Suprapubic skin (tissue), 4 donors: Measurements from ENCODE around the gene RBM4B. TPM values are rescaled to one million over a fixed set of nuclear protein-coding genes. Genes with fewer than 3 reads are reported as not detected.

Experiments used
- DNase-seq, 2 donors: peaks; one replicate each; pipeline ENCODE4 v3.0.0-alpha.2; 2019; ENCODE audit warnings: low spot score in 2 of 2
- H3K27ac ChIP-seq: fragments of 200-600 bp; sonication (generic); one replicate; pipeline ENCODE4 v1.5.1; 2019
- H3K27me3 ChIP-seq: fragments of 200-600 bp; sonication (generic); one replicate; pipeline ENCODE4 v1.5.1; 2019
- H3K36me3 ChIP-seq: fragments of 200-600 bp; sonication (generic); one replicate; pipeline ENCODE4 v1.5.1; 2019
- H3K4me1 ChIP-seq: fragments of 200-600 bp; sonication (generic); one replicate; pipeline ENCODE4 v1.5.1; 2019
- H3K4me3 ChIP-seq: fragments of 200-600 bp; sonication (generic); one replicate; pipeline ENCODE4 v1.5.1; 2019; ENCODE audit warnings: mild to moderate bottlenecking
- H3K9me3 ChIP-seq: fragments of 200-600 bp; sonication (generic); one replicate; pipeline ENCODE4 v1.5.1; 2019
- CTCF ChIP-seq, 2 donors: fragments of 200-600 bp in 1 of 2; fragments of 450-650 bp in 1 of 2; sonication (generic) in 1 of 2; IDR thresholded peaks; one replicate each; pipeline ENCODE4 v1.5.1; 2016 to 2019; ENCODE audit warnings: antibody characterized with exemption in 2 of 2, mild to moderate bottlenecking in 1 of 2, moderate library complexity in 1 of 2
- EP300 ChIP-seq: sonication (generic); formaldehyde crosslinking; IDR thresholded peaks from one replicate; pipeline ENCODE4 v1.6.1; 2017; ENCODE audit warnings: antibody characterized with exemption
- POLR2A ChIP-seq, 2 donors: fragments of 450-650 bp; IDR thresholded peaks; one replicate each; pipeline ENCODE4 v1.6.1; 2017; ENCODE audit warnings: antibody characterized with exemption in 2 of 2, mild to moderate bottlenecking in 2 of 2, moderate library complexity in 2 of 2
- POLR2AphosphoS5 ChIP-seq, 3 donors: sonication (generic); formaldehyde crosslinking; IDR thresholded peaks; one replicate each; pipeline ENCODE4 v1.6.1; 2017; ENCODE audit warnings: antibody characterized with exemption in 3 of 3
- WGBS: methylation state at CpG from one replicate; pipeline ENCODE4 v1.1.5; 2018; 5-methylcytosine and 5-hydroxymethylcytosine counted together
- total RNA-seq, 4 donors: library from RNA; depleted of rRNA; stranded (reverse); fragments of >200 nt; gene quantifications; one replicate each; pipeline ENCODE4 v1.1.0, GENCODE V29; 2016

Gene RBM4B
- total RNA-seq, 4 donors from 2014 or later = 16.7 to 27.1 (median 22.0) TPM

GRCh38 chr11:66629356-66629755, 48.3 kb downstream of the RBM4B start:
- TF ChIP-seq POLR2A (IDR thresholded peaks at IDR 0.05) (no peak), POLR2AphosphoS5 (IDR thresholded peaks at IDR 0.05) (no peak), CTCF (IDR thresholded peaks at IDR 0.05) (no peak), EP300 (no peak)
- Histone ChIP-seq H3K27ac (no peak overlapping the region), H3K9me3 (no peaks in the 10 kb centered on the region), H3K27me3 (no peaks in the 10 kb centered on the region), H3K4me3 (no peak overlapping the region), H3K4me1 (no peaks in the 10 kb centered on the region), H3K36me3 (peaks cover 61% of the 10 kb centered on the region)
- 91% methylated on average over 2 of the region's 2 CpGs for WGBS
- no peak for DNase-seq

- no peak for DNase-seq
- H3K4me3 ChIP-seq = no peak overlapping the region
- peaks cover 3% of the 10 kb centered on the region for H3K4me1 ChIP-seq
- WGBS = 90% methylated on average over 7 of the region's 7 CpGs
- TF ChIP-seq POLR2AphosphoS5 (IDR thresholded peaks at IDR 0.05) (no peak), EP300 (no peak), POLR2A (IDR thresholded peaks at IDR 0.05) (no peak), CTCF (IDR thresholded peaks at IDR 0.05) (no peak)
- H3K36me3 ChIP-seq = peaks cover 70% of the 10 kb centered on the region
- H3K27ac ChIP-seq = no peak overlapping the region
- no peaks in the 10 kb centered on the region for H3K27me3 ChIP-seq
- no peaks in the 10 kb centered on the region for H3K9me3 ChIP-seq
Measured at GRCh38 chr11:66628061-66628603, 49.6 kb downstream of the RBM4B start.

GRCh38 chr11:66626926-66627325, 50.8 kb downstream of the RBM4B start:
- no peaks in the 10 kb centered on the region for H3K9me3 ChIP-seq
- WGBS = 82% methylated on average over 7 of the region's 7 CpGs
- no peak for DNase-seq
- H3K27me3 ChIP-seq = no peaks in the 10 kb centered on the region
- no peak overlapping the region for H3K4me3 ChIP-seq
- H3K27ac ChIP-seq = no peak overlapping the region
- no peak for TF ChIP-seq CTCF (IDR thresholded peaks at IDR 0.05)
- no peak for TF ChIP-seq EP300
- no peak for TF ChIP-seq POLR2A (IDR thresholded peaks at IDR 0.05)
- no peak for TF ChIP-seq POLR2AphosphoS5 (IDR thresholded peaks at IDR 0.05)
- H3K36me3 ChIP-seq = peaks cover 72% of the 10 kb centered on the region
- peaks cover 14% of the 10 kb centered on the region for H3K4me1 ChIP-seq

- H3K27ac ChIP-seq = no peak overlapping the region
- WGBS = 95% methylated on average over 25 of the region's 25 CpGs
- H3K36me3 ChIP-seq = peaks cover 72% of the 10 kb centered on the region
- no peak for DNase-seq
- H3K4me1 ChIP-seq = peaks cover 15% of the 10 kb centered on the region
- no peaks in the 10 kb centered on the region for H3K9me3 ChIP-seq
- no peaks in the 10 kb centered on the region for H3K27me3 ChIP-seq
- TF ChIP-seq CTCF (IDR thresholded peaks at IDR 0.05) (no peak), POLR2AphosphoS5 (IDR thresholded peaks at IDR 0.05) (no peak), POLR2A (IDR thresholded peaks at IDR 0.05) (no peak), EP300 (no peak)
- H3K4me3 ChIP-seq = no peak overlapping the region
Measured at GRCh38 chr11:66626382-66626781, 51.3 kb downstream of the RBM4B start.

GRCh38 chr11:66625752-66626149, 51.9 kb downstream of the RBM4B start:
- DNase-seq = no peak
- peaks cover 21% of the 10 kb centered on the region for H3K4me1 ChIP-seq
- WGBS = 96% methylated on average over 9 of the region's 9 CpGs
- peaks cover 72% of the 10 kb centered on the region for H3K36me3 ChIP-seq
- no peak overlapping the region for H3K27ac ChIP-seq
- H3K27me3 ChIP-seq = no peaks in the 10 kb centered on the region
- no peak for TF ChIP-seq POLR2A (IDR thresholded peaks at IDR 0.05)
- TF ChIP-seq EP300 = no peak
- no peak for TF ChIP-seq POLR2AphosphoS5 (IDR thresholded peaks at IDR 0.05)
- no peak for TF ChIP-seq CTCF (IDR thresholded peaks at IDR 0.05)
- H3K9me3 ChIP-seq = no peaks in the 10 kb centered on the region
- no peak overlapping the region for H3K4me3 ChIP-seq
